Mesenchymal stem cell (in vitro differentiated cells and primary cell): Measurements from ENCODE around the gene CPNE4.
"Not testable (repeated sequence)": the region's sequence is repeated elsewhere in the genome, so short reads cannot be mapped to it uniquely, and the experiment has no call there.

Experiments
- DNase-seq: peaks from one replicate; pipeline ENCODE4 v3.0.0-alpha.2; 2013
- H2AFZ ChIP-seq: one replicate; pipeline ENCODE4 v1.6.1; 2013; ENCODE audit warnings: low read depth, mild to moderate bottlenecking, control low read depth, inconsistent platforms, low read length, moderate library complexity
- H2AK5ac ChIP-seq: 2 replicates; pipeline ENCODE4 v1.6.1; 2013; ENCODE audit warnings: low read length, moderate library complexity, mild to moderate bottlenecking, inconsistent platforms; ENCODE audit not compliant: severe bottlenecking
- H2BK120ac ChIP-seq: one replicate; pipeline ENCODE4 v1.6.1; 2013; ENCODE audit warnings: low read depth, mild to moderate bottlenecking, inconsistent platforms, low read length, moderate library complexity
- H2BK12ac ChIP-seq, 2 experiments: one replicate each; pipeline ENCODE4 v1.6.1; 2013; ENCODE audit warnings: inconsistent platforms in 2 of 2, low read length in 2 of 2, mild to moderate bottlenecking in 2 of 2, moderate library complexity in 2 of 2, control low read depth in 1 of 2
- H2BK15ac ChIP-seq: one replicate; pipeline ENCODE4 v1.6.1; 2013; ENCODE audit warnings: mild to moderate bottlenecking, low read depth, inconsistent platforms; ENCODE audit not compliant: poor library complexity, severe bottlenecking
- H2BK5ac ChIP-seq: 2 replicates; pipeline ENCODE4 v1.6.1; 2013; ENCODE audit warnings: low read depth, mild to moderate bottlenecking, low read length, control low read depth, inconsistent platforms; ENCODE audit not compliant: poor library complexity, severe bottlenecking
- H3K14ac ChIP-seq, 2 experiments: one replicate each; pipeline ENCODE4 v1.6.1; 2013; ENCODE audit warnings: inconsistent platforms in 2 of 2, low read length in 2 of 2, control low read depth in 1 of 2, mild to moderate bottlenecking in 1 of 2, moderate library complexity in 1 of 2
- H3K18ac ChIP-seq, 2 experiments: one replicate each; pipeline ENCODE4 v1.6.1; 2013; ENCODE audit warnings: inconsistent platforms in 2 of 2, low read length in 2 of 2, control low read depth in 1 of 2, low read depth in 1 of 2, mild to moderate bottlenecking in 1 of 2
- H3K23ac ChIP-seq, 2 experiments: one replicate each; pipeline ENCODE4 v1.6.1; 2013; ENCODE audit warnings: inconsistent platforms in 2 of 2, low read length in 2 of 2, mild to moderate bottlenecking in 2 of 2, moderate library complexity in 2 of 2, control low read depth in 1 of 2
- H3K27ac ChIP-seq: 2 replicates; pipeline ENCODE4 v1.5.1; 2013; ENCODE audit warnings: mild to moderate bottlenecking, moderate library complexity, low read length, control low read depth, inconsistent platforms; ENCODE audit not compliant: poor library complexity, severe bottlenecking
- H3K27me3 ChIP-seq, 2 experiments: 2 replicates each; pipeline versions ENCODE4 v1.6.1 to v1.7.0; 2013; ENCODE audit warnings: low read length in 2 of 2, mild to moderate bottlenecking in 2 of 2, moderate library complexity in 2 of 2, control low read depth in 1 of 2, inconsistent platforms in 1 of 2; ENCODE audit not compliant: control insufficient read depth in 1 of 2, insufficient read depth in 1 of 2
- H3K36me3 ChIP-seq, 2 experiments: 2 replicates each; pipeline versions ENCODE4 v1.6.1 to v1.7.0; 2013; ENCODE audit warnings: low read length in 2 of 2, control low read depth in 1 of 2, inconsistent platforms in 1 of 2, low read depth in 1 of 2, mild to moderate bottlenecking in 1 of 2; ENCODE audit not compliant: insufficient read depth in 2 of 2, control insufficient read depth in 1 of 2
- H3K4ac ChIP-seq, 2 experiments: one replicate each; pipeline ENCODE4 v1.6.1; 2013; ENCODE audit warnings: inconsistent platforms in 2 of 2, low read length in 2 of 2, mild to moderate bottlenecking in 2 of 2, moderate library complexity in 2 of 2, control low read depth in 1 of 2, low read depth in 1 of 2
- H3K4me1 ChIP-seq: 2 replicates; pipeline ENCODE4 v1.6.1; 2013; ENCODE audit warnings: low read depth, low read length, control low read depth; ENCODE audit not compliant: control insufficient read depth, insufficient read depth
- H3K4me2 ChIP-seq: 2 replicates; pipeline ENCODE4 v1.6.1; 2013; ENCODE audit warnings: low read length, mild to moderate bottlenecking, inconsistent platforms; ENCODE audit not compliant: poor library complexity, severe bottlenecking
- H3K4me3 ChIP-seq, 2 experiments: 2 replicates each; pipeline versions ENCODE4 v1.5.1 to v1.7.0; 2013; ENCODE audit warnings: low read length in 2 of 2, mild to moderate bottlenecking in 2 of 2, control low read depth in 1 of 2, low read depth in 1 of 2; ENCODE audit not compliant: insufficient read depth in 1 of 2
- H3K79me1 ChIP-seq: replicated peaks from 2 replicates; pipeline ENCODE4 v1.6.1; 2013; ENCODE audit warnings: mild to moderate bottlenecking, control low read depth, low read length, inconsistent platforms; ENCODE audit not compliant: poor library complexity, severe bottlenecking
- H3K9ac ChIP-seq: 2 replicates; pipeline ENCODE4 v1.7.0; 2013; ENCODE audit warnings: mild to moderate bottlenecking, low read length, moderate library complexity
- H3K9me3 ChIP-seq: 2 replicates; pipeline ENCODE4 v1.7.0; 2013; ENCODE audit warnings: mild to moderate bottlenecking, low read length; ENCODE audit not compliant: control insufficient read depth
- H4K8ac ChIP-seq: one replicate; pipeline ENCODE4 v1.6.1; 2013; ENCODE audit warnings: inconsistent platforms, mild to moderate bottlenecking, low read length, moderate library complexity
- H4K91ac ChIP-seq: one replicate; pipeline ENCODE4 v1.6.1; 2013; ENCODE audit warnings: mild to moderate bottlenecking, low read length, inconsistent platforms
- whole genome bisulfite sequencing: methylation state at CpG from one replicate; pipeline ENCODE4 v1.1.7; 2013; ENCODE audit warnings: mixed read lengths; 5-methylcytosine and 5-hydroxymethylcytosine counted together

CPNE4 gene

GRCh38 chr3:131895766-131896165 is 139.0 kb downstream of the CPNE4 start:
- no peak for DNase-seq
- H3K9me3 ChIP-seq = no peaks in the 10 kb centered on the region
- H3K14ac ChIP-seq = no peak overlapping the region
- no peak overlapping the region for H2BK5ac ChIP-seq
- no peak overlapping the region for H3K4me2 ChIP-seq
- no peak overlapping the region for H2AFZ ChIP-seq
- H2BK120ac ChIP-seq = no peak overlapping the region
- H3K23ac ChIP-seq = no peak overlapping the region
- no peak overlapping the region for H2AK5ac ChIP-seq
- H2BK15ac ChIP-seq = no peak overlapping the region
- H3K4me1 ChIP-seq = no peaks in the 10 kb centered on the region
- no peak overlapping the region for H2BK12ac ChIP-seq
- no peak overlapping the region for H3K27ac ChIP-seq
- no peak overlapping the region for H4K91ac ChIP-seq
- no peaks in the 10 kb centered on the region for H3K36me3 ChIP-seq
- H3K4me3 ChIP-seq = no peak overlapping the region
- no peak overlapping the region for H4K8ac ChIP-seq
- H3K79me1 ChIP-seq = no peaks in the 10 kb centered on the region
- H3K27me3 ChIP-seq = no peaks in the 10 kb centered on the region
- H3K9ac ChIP-seq = no peak overlapping the region
- no peak overlapping the region for H3K18ac ChIP-seq
- WGBS = 71% methylated on average over 2 of the region's 3 CpGs
- no peak overlapping the region for H3K4ac ChIP-seq

- no peak overlapping the region for H3K4me3 ChIP-seq
- H3K9ac ChIP-seq = no peak overlapping the region
- H3K18ac ChIP-seq = no peak overlapping the region
- H3K4me1 ChIP-seq = no peaks in the 10 kb centered on the region
- no peak overlapping the region for H3K14ac ChIP-seq
- H2BK15ac ChIP-seq = no peak overlapping the region
- no peak overlapping the region for H2AK5ac ChIP-seq
- no peak overlapping the region for H2BK5ac ChIP-seq
- no peaks in the 10 kb centered on the region for H3K36me3 ChIP-seq
- H3K4me2 ChIP-seq = no peak overlapping the region
- no peak overlapping the region for H4K91ac ChIP-seq
- no peak for DNase-seq
- no peak overlapping the region for H3K23ac ChIP-seq
- H3K9me3 ChIP-seq = no peaks in the 10 kb centered on the region
- H3K4ac ChIP-seq = no peak overlapping the region
- no peak overlapping the region for H4K8ac ChIP-seq
- no peak overlapping the region for H2BK120ac ChIP-seq
- no peaks in the 10 kb centered on the region for H3K79me1 ChIP-seq
- no peak overlapping the region for H3K27ac ChIP-seq
- no peak overlapping the region for H2BK12ac ChIP-seq
- H3K27me3 ChIP-seq = no peaks in the 10 kb centered on the region
- no peak overlapping the region for H2AFZ ChIP-seq
These were observed 142.5 kb downstream of the CPNE4 start for GRCh38 chr3:131892331-131892730.

DNA sequence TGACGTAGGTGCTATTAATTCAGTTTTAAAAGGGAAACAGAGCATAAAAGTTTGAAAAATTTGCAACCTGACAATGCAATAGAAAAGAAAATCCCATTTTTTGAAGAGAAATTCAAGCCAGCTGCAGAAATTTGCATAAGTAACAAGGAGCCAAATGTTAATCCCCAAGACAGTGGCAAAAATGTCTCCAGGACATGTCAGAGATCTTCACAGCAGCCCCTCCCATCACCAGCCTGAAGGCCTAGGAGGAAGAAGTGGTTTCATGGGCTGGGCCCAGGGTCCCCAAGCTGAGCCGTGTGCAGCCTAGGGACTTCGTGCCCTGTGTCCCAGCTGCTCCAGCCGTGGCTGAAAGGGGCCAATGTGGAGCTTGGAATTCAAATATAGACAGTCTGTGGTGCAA is 148.9 kb downstream of the CPNE4 start:
- not testable (repeated sequence) for H2BK5ac ChIP-seq, H3K14ac ChIP-seq, H3K18ac ChIP-seq, H2BK15ac ChIP-seq, H4K91ac ChIP-seq, H3K27ac ChIP-seq, H3K36me3 ChIP-seq, H3K9me3 ChIP-seq, H3K79me1 ChIP-seq, H3K9ac ChIP-seq, H4K8ac ChIP-seq, DNase-seq, H3K4ac ChIP-seq, H3K4me1 ChIP-seq, H3K4me2 ChIP-seq, H3K23ac ChIP-seq, H2AFZ ChIP-seq, H3K27me3 ChIP-seq, H3K4me3 ChIP-seq, H2BK120ac ChIP-seq, H2AK5ac ChIP-seq, H2BK12ac ChIP-seq
- 82% methylated on average over 3 of the region's 4 CpGs for WGBS

GRCh38 chr3:131883711-131884407 is 151.0 kb downstream of the CPNE4 start:
- Histone ChIP-seq H3K4me1 (no peaks in the 10 kb centered on the region), H2BK15ac (no peak overlapping the region), H2BK120ac (no peak overlapping the region), H3K14ac (no peak overlapping the region), H3K79me1 (no peaks in the 10 kb centered on the region), H3K9ac (no peak overlapping the region), H3K27me3 (no peaks in the 10 kb centered on the region), H2BK5ac (no peak overlapping the region), H3K23ac (no peak overlapping the region), H2AFZ (no peak overlapping the region), H3K9me3 (peaks cover 7% of the 10 kb centered on the region), H3K36me3 (no peaks in the 10 kb centered on the region), H3K18ac (no peak overlapping the region), H2AK5ac (no peak overlapping the region), H3K4ac (no peak overlapping the region), H4K91ac (no peak overlapping the region), H2BK12ac (no peak overlapping the region), H3K27ac (no peak overlapping the region), H3K4me2 (no peak overlapping the region), H4K8ac (no peak overlapping the region), H3K4me3 (no peak overlapping the region)
- WGBS = 22% methylated on average over 2 of the region's 2 CpGs
- no peak for DNase-seq
